ENCODE results near the gene NEMP1.

DNA sequence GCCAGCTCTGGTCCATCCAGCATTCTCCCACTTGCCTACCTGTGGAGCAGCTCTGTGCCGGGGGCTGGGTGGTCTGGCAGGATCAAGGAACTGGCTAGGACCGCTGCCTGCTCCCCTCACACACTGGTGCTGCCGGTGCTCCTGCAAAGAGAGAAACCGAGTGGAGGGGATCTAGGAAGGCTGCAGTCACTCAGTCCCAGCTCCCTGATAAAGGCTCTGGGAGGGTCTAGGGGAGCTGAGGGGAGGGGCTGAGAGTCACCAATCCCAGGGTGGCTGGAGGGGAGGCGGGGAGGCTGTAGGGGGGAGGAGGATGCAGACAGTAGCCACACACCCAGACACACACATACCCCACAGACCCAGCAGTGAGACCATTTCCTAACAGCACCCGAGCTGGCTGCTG, 62.2 kb downstream of the NEMP1 start, which contains the start of gene TAC3:
- TF ChIP-seq ZHX1 (CRISPR knock-in tag; IDR thresholded peaks at IDR 0.05; ENCODE audit: low read depth) (no peak), NFYB (CRISPR knock-in tag; IDR thresholded peaks at IDR 0.05) (no peak), POLR2AphosphoS5 (IDR thresholded peaks at IDR 0.05; ENCODE audit: low read depth, low read length) (no peak)

Data from HepG2 (cell line).